Vagina (tissue), 2 donors: Measurements from ENCODE around the gene SIGLEC11.
"Not testable (repeated sequence)": the region's sequence is repeated elsewhere in the genome, so short reads cannot be mapped to it uniquely, and the experiment has no call there.

Experiments used
- CTCF ChIP-seq, 3 experiments: fragments of 450-650 bp in 2 of 3; fragments of 200-600 bp in 1 of 3; sonication (generic) in 1 of 3; IDR thresholded peaks; one replicate each; pipeline ENCODE4 v1.5.1; 2017 to 2019; ENCODE audit warnings: antibody characterized with exemption in 3 of 3, mild to moderate bottlenecking in 2 of 3, moderate library complexity in 2 of 3
- POLR2A ChIP-seq, 2 donors: fragments of 450-650 bp; IDR thresholded peaks; one replicate each; pipeline ENCODE4 v1.6.1; 2017; ENCODE audit warnings: antibody characterized with exemption in 2 of 2, mild to moderate bottlenecking in 2 of 2, moderate library complexity in 2 of 2
- POLR2AphosphoS5 ChIP-seq, 2 donors: sonication (generic); formaldehyde crosslinking; IDR thresholded peaks; one replicate each; pipeline ENCODE4 v1.9.0; 2017; ENCODE audit warnings: antibody characterized with exemption in 2 of 2, mild to moderate bottlenecking in 2 of 2, low read depth in 1 of 2; ENCODE audit not compliant: insufficient read depth in 1 of 2

- TF ChIP-seq CTCF (IDR thresholded peaks at IDR 0.05); POLR2AphosphoS5 (IDR thresholded peaks at IDR 0.05; ENCODE audit: insufficient read depth in 1 of 2, low read depth in 1 of 2); POLR2A (IDR thresholded peaks at IDR 0.05): not testable (repeated sequence)
Measured at GRCh38 chr19:49969355-49969754, 8.4 kb upstream of the SIGLEC11 start.
